HEK293 (cell line): ENCODE data around the gene GALNT2.

Source experiments
- CTCF ChIA-PET: fragments of 350-600 bp; formaldehyde crosslinking; extraction: SDS; loops from one replicate; lab custom pipeline; 2021; ENCODE audit warnings: antibody characterized with exemption; lab: Yijun Ruan, JAX
- POLR2A ChIA-PET: fragments of 300-600 bp; formaldehyde crosslinking; extraction: SDS; loops from one replicate; lab custom pipeline; 2020; ENCODE audit warnings: antibody characterized with exemption, inconsistent platforms; lab: Yijun Ruan, JAX
- H3K27ac ChIP-seq: fragments of 200-500 bp; sonication (Bioruptor generic); 2 replicates; pipeline ENCODE4 v1.5.1; 2014; ENCODE audit warnings: low read depth, low read length, control low read depth, inconsistent platforms; ENCODE audit errors: extremely low read depth
- H3K36me3 ChIP-seq, 2 experiments: fragments of 200-500 bp in 1 of 2; sonication (Bioruptor generic) in 1 of 2; 1 replicate in 1 of 2; 2 replicates in 1 of 2; pipeline ENCODE4 v1.5.1; 2014 to 2017; ENCODE audit warnings: inconsistent platforms in 2 of 2, low read length in 2 of 2; ENCODE audit not compliant: control insufficient read depth in 2 of 2, insufficient read depth in 1 of 2
- H3K4me1 ChIP-seq: fragments of 200-500 bp; sonication (Bioruptor generic); 2 replicates; pipeline ENCODE4 v1.5.1; 2014; ENCODE audit warnings: mild to moderate bottlenecking, low read length, inconsistent platforms; ENCODE audit not compliant: control insufficient read depth, insufficient read depth
- H3K4me3 ChIP-seq: 2 replicates; pipeline ENCODE4 v1.5.1; 2011; ENCODE audit warnings: low read depth, mild to moderate bottlenecking, control low read depth, low read length, moderate library complexity
- H3K9me3 ChIP-seq: fragments of 200-500 bp; sonication (Bioruptor generic); 2 replicates; pipeline ENCODE4 v1.5.1; 2014; ENCODE audit warnings: low read depth, low read length, inconsistent platforms; ENCODE audit not compliant: control insufficient read depth, insufficient read depth
- KLF8 ChIP-seq: fragments of 450-650 bp; formaldehyde crosslinking; IDR thresholded peaks from 2 replicates; pipeline ENCODE4 v1.5.1; 2016; ENCODE audit warnings: missing biosample characterization, missing genetic modification characterization
- RBAK ChIP-seq: fragments of 450-650 bp; formaldehyde crosslinking; IDR thresholded peaks from 2 replicates; pipeline ENCODE4 v1.5.1; 2016; ENCODE audit warnings: missing biosample characterization, missing genetic modification characterization
- SCRT1 ChIP-seq: fragments of 450-650 bp; formaldehyde crosslinking; IDR thresholded peaks from 2 replicates; pipeline ENCODE4 v1.5.1; 2016; ENCODE audit warnings: missing biosample characterization, missing genetic modification characterization, borderline replicate concordance
- SCRT2 ChIP-seq: fragments of 450-650 bp; formaldehyde crosslinking; IDR thresholded peaks from 2 replicates; pipeline ENCODE4 v1.5.1; 2016; ENCODE audit warnings: missing biosample characterization, missing genetic modification characterization
- TCF7L2 ChIP-seq: IDR thresholded peaks from 2 replicates; pipeline ENCODE4 v1.6.1; 2011; ENCODE audit warnings: low read depth, mild to moderate bottlenecking, inconsistent platforms, low read length, moderate library complexity, borderline replicate concordance
- ZBTB20 ChIP-seq: fragments of 450-650 bp; formaldehyde crosslinking; IDR thresholded peaks from 2 replicates; pipeline ENCODE4 v1.5.1; 2016; ENCODE audit warnings: missing biosample characterization, missing genetic modification characterization
- ZEB2 ChIP-seq: fragments of 450-650 bp; formaldehyde crosslinking; IDR thresholded peaks from 2 replicates; pipeline ENCODE4 v1.5.1; 2016; ENCODE audit warnings: missing biosample characterization, missing genetic modification characterization
- ZFP69B ChIP-seq: fragments of 450-650 bp; formaldehyde crosslinking; IDR thresholded peaks from 2 replicates; pipeline ENCODE4 v1.5.1; 2016; ENCODE audit warnings: missing biosample characterization, missing genetic modification characterization
- ZNF248 ChIP-seq: fragments of 450-650 bp; formaldehyde crosslinking; IDR thresholded peaks from 2 replicates; pipeline ENCODE4 v1.5.1; 2017; ENCODE audit warnings: missing biosample characterization, missing genetic modification characterization
- ZNF274 ChIP-seq, 2 experiments: fragments of 200-500 bp in 1 of 2; fragments of 450-650 bp in 1 of 2; sonication (Bioruptor generic) in 1 of 2; formaldehyde crosslinking in 1 of 2; IDR thresholded peaks; 2 replicates each; pipeline versions ENCODE4 v1.5.1 to v1.6.1; 2014 to 2016; ENCODE audit warnings: borderline replicate concordance in 1 of 2, inconsistent platforms in 1 of 2, low read length in 1 of 2, missing biosample characterization in 1 of 2, missing genetic modification characterization in 1 of 2
- ZNF394 ChIP-seq: fragments of 450-650 bp; formaldehyde crosslinking; IDR thresholded peaks from 2 replicates; pipeline ENCODE4 v1.5.1; 2016; ENCODE audit warnings: missing biosample characterization, missing genetic modification characterization, mild to moderate bottlenecking, moderate library complexity, borderline replicate concordance
- ZNF423 ChIP-seq: fragments of 450-650 bp; formaldehyde crosslinking; IDR thresholded peaks from 2 replicates; pipeline ENCODE4 v1.5.1; 2016; ENCODE audit warnings: missing biosample characterization, missing genetic modification characterization
- ZNF514 ChIP-seq: fragments of 450-650 bp; formaldehyde crosslinking; IDR thresholded peaks from 2 replicates; pipeline ENCODE4 v1.5.1; 2016; ENCODE audit warnings: missing biosample characterization, missing genetic modification characterization
- ZNF521 ChIP-seq: fragments of 450-650 bp; formaldehyde crosslinking; IDR thresholded peaks from 2 replicates; pipeline ENCODE4 v1.5.1; 2017; ENCODE audit warnings: missing biosample characterization, mild to moderate bottlenecking, missing genetic modification characterization
- ZNF549 ChIP-seq: fragments of 450-650 bp; IDR thresholded peaks from 2 replicates; pipeline ENCODE4 v1.5.1; 2018; ENCODE audit warnings: missing biosample characterization, missing genetic modification characterization, mild to moderate bottlenecking, inconsistent platforms, moderate library complexity
- ZNF555 ChIP-seq: fragments of 450-650 bp; formaldehyde crosslinking; conservative IDR thresholded peaks from 2 replicates; pipeline ENCODE4 v1.5.1; 2017; ENCODE audit warnings: missing biosample characterization, mild to moderate bottlenecking, missing genetic modification characterization, inconsistent platforms
- ZNF776 ChIP-seq: fragments of 450-650 bp; formaldehyde crosslinking; IDR thresholded peaks from 2 replicates; pipeline ENCODE4 v1.5.0; 2017; ENCODE audit warnings: missing biosample characterization, missing genetic modification characterization, borderline replicate concordance
- TF ChIP-seq, protein P1 (sequence below): fragments of 450-650 bp; formaldehyde crosslinking; IDR thresholded peaks from 2 replicates; pipeline ENCODE4 v1.5.1; 2016; ENCODE audit warnings: missing biosample characterization, missing genetic modification characterization, low read depth
- TF ChIP-seq, protein P2 (sequence below): fragments of 450-650 bp; formaldehyde crosslinking; IDR thresholded peaks from 2 replicates; pipeline ENCODE4 v1.5.1; 2017; ENCODE audit warnings: missing biosample characterization, missing genetic modification characterization
- TF ChIP-seq, protein P3 (sequence below): fragments of 450-650 bp; formaldehyde crosslinking; IDR thresholded peaks from 2 replicates; pipeline ENCODE4 v1.5.1; 2016; ENCODE audit warnings: missing biosample characterization, missing genetic modification characterization

Gene GALNT2

DNA sequence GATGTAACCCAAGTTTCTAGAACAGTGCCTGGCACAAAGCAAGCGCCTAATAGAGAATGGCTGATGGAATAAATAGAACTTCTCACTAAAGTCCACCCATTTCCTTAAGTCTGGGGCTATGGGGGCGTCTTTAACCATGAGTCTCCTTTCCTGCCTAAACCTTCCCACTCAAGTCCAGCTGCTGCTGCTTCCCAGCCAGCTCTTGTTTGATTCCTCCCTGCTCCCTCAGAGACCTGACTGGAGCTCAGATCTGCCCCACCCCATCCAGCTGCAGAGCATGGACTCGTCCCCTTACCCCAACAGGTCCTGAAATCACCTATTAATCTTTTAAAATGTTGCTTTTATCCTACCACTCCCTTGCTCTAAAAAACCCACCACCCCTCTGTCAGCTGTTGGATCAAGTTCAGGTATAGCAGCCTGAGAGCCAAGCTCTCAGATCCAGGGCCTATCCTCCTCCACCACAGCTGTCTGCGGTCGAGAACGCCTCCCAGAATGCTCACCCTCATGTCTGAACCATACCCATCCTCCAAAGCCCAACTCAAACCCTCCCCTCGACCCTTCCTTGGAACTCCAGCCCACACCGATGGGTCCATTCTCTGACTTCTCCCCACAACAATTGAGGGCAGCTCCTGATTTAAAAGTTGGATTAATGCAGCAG, 12.8 kb upstream of the GALNT2 start (continued):
- TF ChIP-seq RBAK (tag by site-specific recombination) (no peak), ZNF776 (no peak), ZFP69B (tag by site-specific recombination) (no peak), KLF8 (tag by site-specific recombination) (no peak), ZNF521 (no peak), ZEB2 (no peak), ZNF514 (tag by site-specific recombination) (no peak)
- TF ChIP-seq, protein P1, sequence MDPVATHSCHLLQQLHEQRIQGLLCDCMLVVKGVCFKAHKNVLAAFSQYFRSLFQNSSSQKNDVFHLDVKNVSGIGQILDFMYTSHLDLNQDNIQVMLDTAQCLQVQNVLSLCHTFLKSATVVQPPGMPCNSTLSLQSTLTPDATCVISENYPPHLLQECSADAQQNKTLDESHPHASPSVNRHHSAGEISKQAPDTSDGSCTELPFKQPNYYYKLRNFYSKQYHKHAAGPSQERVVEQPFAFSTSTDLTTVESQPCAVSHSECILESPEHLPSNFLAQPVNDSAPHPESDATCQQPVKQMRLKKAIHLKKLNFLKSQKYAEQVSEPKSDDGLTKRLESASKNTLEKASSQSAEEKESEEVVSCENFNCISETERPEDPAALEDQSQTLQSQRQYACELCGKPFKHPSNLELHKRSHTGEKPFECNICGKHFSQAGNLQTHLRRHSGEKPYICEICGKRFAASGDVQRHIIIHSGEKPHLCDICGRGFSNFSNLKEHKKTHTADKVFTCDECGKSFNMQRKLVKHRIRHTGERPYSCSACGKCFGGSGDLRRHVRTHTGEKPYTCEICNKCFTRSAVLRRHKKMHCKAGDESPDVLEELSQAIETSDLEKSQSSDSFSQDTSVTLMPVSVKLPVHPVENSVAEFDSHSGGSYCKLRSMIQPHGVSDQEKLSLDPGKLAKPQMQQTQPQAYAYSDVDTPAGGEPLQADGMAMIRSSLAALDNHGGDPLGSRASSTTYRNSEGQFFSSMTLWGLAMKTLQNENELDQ (tag by site-specific recombination): no peak
- TF ChIP-seq, protein P2, sequence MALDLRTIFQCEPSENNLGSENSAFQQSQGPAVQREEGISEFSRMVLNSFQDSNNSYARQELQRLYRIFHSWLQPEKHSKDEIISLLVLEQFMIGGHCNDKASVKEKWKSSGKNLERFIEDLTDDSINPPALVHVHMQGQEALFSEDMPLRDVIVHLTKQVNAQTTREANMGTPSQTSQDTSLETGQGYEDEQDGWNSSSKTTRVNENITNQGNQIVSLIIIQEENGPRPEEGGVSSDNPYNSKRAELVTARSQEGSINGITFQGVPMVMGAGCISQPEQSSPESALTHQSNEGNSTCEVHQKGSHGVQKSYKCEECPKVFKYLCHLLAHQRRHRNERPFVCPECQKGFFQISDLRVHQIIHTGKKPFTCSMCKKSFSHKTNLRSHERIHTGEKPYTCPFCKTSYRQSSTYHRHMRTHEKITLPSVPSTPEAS (tag by site-specific recombination): no peak

DNA sequence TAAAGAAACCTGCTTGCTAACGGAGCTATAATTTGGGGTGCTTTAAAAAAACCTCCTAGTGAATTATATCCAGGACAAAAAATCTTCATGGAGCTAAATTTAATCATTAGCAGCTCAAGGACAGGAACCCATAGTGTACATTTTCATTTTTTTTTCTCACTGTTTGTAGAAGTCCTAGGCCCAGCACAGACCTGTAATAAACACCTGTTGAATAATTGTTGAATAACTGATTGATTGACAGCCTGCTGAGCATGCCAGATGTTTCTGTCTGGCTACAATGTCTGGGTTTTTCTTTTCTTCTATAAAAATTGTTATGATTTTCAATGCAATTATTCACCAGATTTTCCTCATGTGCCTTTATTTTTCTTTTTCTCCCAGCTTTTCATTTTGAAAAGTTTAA, 10.9 kb upstream of the GALNT2 start:
- TF ChIP-seq ZBTB20 (no peak), TCF7L2 (no peak), ZNF248 (tag by site-specific recombination) (no peak), SCRT1 (tag by site-specific recombination) (peak; percentile 51; the same call in 1 of the 2 replicates), ZNF423 (tag by site-specific recombination) (no peak), ZFP69B (tag by site-specific recombination) (no peak), SCRT2 (tag by site-specific recombination) (peak; percentile 89)
- TF ChIP-seq, protein P3, sequence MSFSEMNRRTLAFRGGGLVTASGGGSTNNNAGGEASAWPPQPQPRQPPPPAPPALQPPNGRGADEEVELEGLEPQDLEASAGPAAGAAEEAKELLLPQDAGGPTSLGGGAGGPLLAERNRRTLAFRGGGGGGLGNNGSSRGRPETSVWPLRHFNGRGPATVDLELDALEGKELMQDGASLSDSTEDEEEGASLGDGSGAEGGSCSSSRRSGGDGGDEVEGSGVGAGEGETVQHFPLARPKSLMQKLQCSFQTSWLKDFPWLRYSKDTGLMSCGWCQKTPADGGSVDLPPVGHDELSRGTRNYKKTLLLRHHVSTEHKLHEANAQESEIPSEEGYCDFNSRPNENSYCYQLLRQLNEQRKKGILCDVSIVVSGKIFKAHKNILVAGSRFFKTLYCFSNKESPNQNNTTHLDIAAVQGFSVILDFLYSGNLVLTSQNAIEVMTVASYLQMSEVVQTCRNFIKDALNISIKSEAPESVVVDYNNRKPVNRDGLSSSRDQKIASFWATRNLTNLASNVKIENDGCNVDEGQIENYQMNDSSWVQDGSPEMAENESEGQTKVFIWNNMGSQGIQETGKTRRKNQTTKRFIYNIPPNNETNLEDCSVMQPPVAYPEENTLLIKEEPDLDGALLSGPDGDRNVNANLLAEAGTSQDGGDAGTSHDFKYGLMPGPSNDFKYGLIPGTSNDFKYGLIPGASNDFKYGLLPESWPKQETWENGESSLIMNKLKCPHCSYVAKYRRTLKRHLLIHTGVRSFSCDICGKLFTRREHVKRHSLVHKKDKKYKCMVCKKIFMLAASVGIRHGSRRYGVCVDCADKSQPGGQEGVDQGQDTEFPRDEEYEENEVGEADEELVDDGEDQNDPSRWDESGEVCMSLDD (tag by site-specific recombination): no peak
- Histone ChIP-seq H3K4me3 (no peak overlapping the region), H3K36me3 (no peaks in the 10 kb centered on the region), H3K4me1 (no peaks in the 10 kb centered on the region), H3K27ac (no peak overlapping the region), H3K9me3 (no peaks in the 10 kb centered on the region)
- POLR2A ChIA-PET: interaction anchor here (0.6 kb wide), 1 partner anchor 339 kb away, joined by 4 read pairs; no protein-coding TSS in a partner anchor
- CTCF ChIA-PET: interaction anchor here (1.4 to 1.8 kb wide), 2 partner anchors 206 to 254 kb away, joined by 3 to 4 read pairs; no protein-coding TSS in a partner anchor

DNA sequence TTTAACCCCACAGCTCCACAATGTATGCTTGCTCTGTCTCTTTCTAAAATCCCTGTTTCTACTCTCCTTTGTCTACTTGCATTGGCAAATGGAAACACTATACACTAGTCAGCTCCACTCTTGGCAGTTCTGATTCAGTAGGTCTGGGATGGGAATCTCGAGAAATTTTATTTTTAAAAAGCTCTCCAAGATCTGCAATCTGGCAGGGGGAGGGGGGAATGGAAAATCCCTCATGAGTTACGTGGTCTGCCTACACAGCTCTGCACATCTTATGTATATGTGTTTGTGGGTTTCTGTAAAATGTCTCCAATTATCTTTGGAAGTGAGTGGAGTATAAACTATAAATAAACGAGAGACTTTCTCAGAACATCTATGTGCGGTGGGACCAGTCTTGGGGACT, 9.9 kb upstream of the GALNT2 start:
- no peaks in the 10 kb centered on the region for H3K36me3 ChIP-seq
- no peaks in the 10 kb centered on the region for H3K4me1 ChIP-seq
- H3K27ac ChIP-seq: no peak overlapping the region
- ChIA-PET POLR2A (no interaction called here), CTCF (no interaction called here)
- H3K9me3 ChIP-seq: no peaks in the 10 kb centered on the region
- no peak for TF ChIP-seq ZNF555 (tag by site-specific recombination)
- TF ChIP-seq ZNF394 (tag by site-specific recombination): no peak
- TF ChIP-seq ZNF549 (tag by site-specific recombination): no peak
- no peak for TF ChIP-seq ZNF274 (IDR thresholded peaks at IDR 0.05; ENCODE audit: low read length)
- no peak for TF ChIP-seq ZNF274 (tag by site-specific recombination; IDR thresholded peaks at IDR 0.05; ENCODE audit: borderline replicate concordance)
- H3K4me3 ChIP-seq: no peak overlapping the region
